Ovary (tissue), 9 donors: ENCODE results near the gene CSH1. TPM values are rescaled to one million over a fixed set of nuclear protein-coding genes. Genes with fewer than 3 reads are reported as not detected.
A peak's percentile ranks its signal among the peaks of the same experiment; 100 is the strongest.

ENCODE experiments used
- DNase-seq, 5 donors: peaks; one replicate each; pipeline ENCODE4 v3.0.0-alpha.2; 2019 to 2020
- H3K27ac ChIP-seq, 2 donors: fragments of 200-600 bp; one replicate each; pipeline versions ENCODE4 v1.5.1 to v1.8.0; 2019 to 2022
- H3K27me3 ChIP-seq: fragments of 200-600 bp; one replicate; pipeline ENCODE4 v1.8.0; 2022
- H3K36me3 ChIP-seq: fragments of 200-600 bp; sonication (generic); one replicate; pipeline ENCODE4 v1.5.1; 2019
- H3K4me1 ChIP-seq: one replicate; pipeline ENCODE4 v1.8.1; 2013; ENCODE audit warnings: mild to moderate bottlenecking, moderate library complexity; ENCODE audit not compliant: insufficient read depth
- H3K4me3 ChIP-seq: fragments of 200-600 bp; sonication (generic); one replicate; pipeline ENCODE4 v1.5.1; 2017
- H3K9me3 ChIP-seq, 2 donors: fragments of 200-600 bp in 1 of 2; sonication (generic) in 1 of 2; one replicate each; pipeline versions ENCODE4 v1.5.1 to v1.8.1; 2013 to 2019; ENCODE audit warnings: mild to moderate bottlenecking in 1 of 2, moderate library complexity in 1 of 2
- EP300 ChIP-seq: sonication (generic); formaldehyde crosslinking; IDR thresholded peaks from one replicate; pipeline ENCODE4 v1.6.1; 2017; ENCODE audit warnings: antibody characterized with exemption
- POLR2A ChIP-seq: fragments of 450-650 bp; IDR thresholded peaks from one replicate; pipeline ENCODE4 v1.6.1; 2017; ENCODE audit warnings: antibody characterized with exemption, mild to moderate bottlenecking, moderate library complexity
- WGBS, 3 donors: extraction: QIAGEN DNeasy Blood & Tissue Kit in 1 of 3; methylation state at CpG; one replicate each; pipeline versions ENCODE4 v1.1.5 to v1.1.7; 2013 to 2017; 5-methylcytosine and 5-hydroxymethylcytosine counted together
- intact Hi-C, 4 donors: fragments of 100-400 bp; cut with DNase I; formaldehyde crosslinking; loops; one replicate each; pipeline versions ENCODE4 v1.11.0 to v1.15.1; 2022 to 2023
- polyA plus RNA-seq, 2 donors: library from polyadenylated mRNA; stranded (reverse); fragments of 200-250 nt in 1 of 2; fragments of 350-450 nt in 1 of 2; fragmentation: Illumina TruSeq in 1 of 2; extraction: RNeasy Lipid Tissue Mini Kit (QIAGEN cat#74804) in 1 of 2; gene quantifications; one replicate each; pipeline ENCODE4 v1.2.3, GENCODE V29; 2013 to 2014
- small RNA-seq: library from RNA; depleted of rRNA; stranded (forward); fragments of <200 nt; gene quantifications from one replicate; pipeline ENCODE3, GENCODE V24; 2016
- total RNA-seq, 7 donors: library from RNA; depleted of rRNA in 2 of 7; stranded (reverse); fragments of >200 nt in 2 of 7; fragmentation: NEBNext Ultra II Directional in 3 of 7; extraction: Animal tissue kit (Norgen Biotek cat#: 25700) in 3 of 7; gene quantifications; one replicate each; pipeline versions ENCODE4 v1.1.0 to v1.2.4, GENCODE V29; 2016 to 2023
- TF ChIP-seq, protein P1 (sequence below), 3 donors: fragments of 450-650 bp in 2 of 3; fragments of 200-600 bp in 1 of 3; IDR thresholded peaks; one replicate each; pipeline versions ENCODE4 v1.5.1 to v1.8.0; 2016 to 2022; ENCODE audit warnings: antibody characterized with exemption in 3 of 3, mild to moderate bottlenecking in 1 of 3
- donor health status: DM: no; HTN: no; CAD: no; lungs with moderate emphysema.
- donor health status: DM: no; HTN: no; CAD: no.
- donor health status: Bipolar disorder and iron deficiency.
- donor health status: DM: yes; HTN: yes; CAD: no.
- donor health status: DM: no; HTN: no; CAD: no.
- donor health status: DM: yes; HTN: yes; CAD: no.

CSH1 gene
- total and polyA plus RNA-seq, 9 donors, result not detected

- Histone ChIP-seq H3K9me3 (no peaks in the 10 kb centered on the region), H3K36me3 (no peaks in the 10 kb centered on the region), H3K27ac (no peak overlapping the region), H3K27me3 (no peaks in the 10 kb centered on the region), H3K4me1 (peaks cover 4% of the 10 kb centered on the region), H3K4me3 (no peak overlapping the region)
- 79 to 85% (median 83%) methylated on average over 9 of the region's 9 CpGs for WGBS, 3 donors
- intact Hi-C loops, result no loop called here
- TF ChIP-seq EP300 (no peak), POLR2A (no peak)
- TF ChIP-seq, protein P1, sequence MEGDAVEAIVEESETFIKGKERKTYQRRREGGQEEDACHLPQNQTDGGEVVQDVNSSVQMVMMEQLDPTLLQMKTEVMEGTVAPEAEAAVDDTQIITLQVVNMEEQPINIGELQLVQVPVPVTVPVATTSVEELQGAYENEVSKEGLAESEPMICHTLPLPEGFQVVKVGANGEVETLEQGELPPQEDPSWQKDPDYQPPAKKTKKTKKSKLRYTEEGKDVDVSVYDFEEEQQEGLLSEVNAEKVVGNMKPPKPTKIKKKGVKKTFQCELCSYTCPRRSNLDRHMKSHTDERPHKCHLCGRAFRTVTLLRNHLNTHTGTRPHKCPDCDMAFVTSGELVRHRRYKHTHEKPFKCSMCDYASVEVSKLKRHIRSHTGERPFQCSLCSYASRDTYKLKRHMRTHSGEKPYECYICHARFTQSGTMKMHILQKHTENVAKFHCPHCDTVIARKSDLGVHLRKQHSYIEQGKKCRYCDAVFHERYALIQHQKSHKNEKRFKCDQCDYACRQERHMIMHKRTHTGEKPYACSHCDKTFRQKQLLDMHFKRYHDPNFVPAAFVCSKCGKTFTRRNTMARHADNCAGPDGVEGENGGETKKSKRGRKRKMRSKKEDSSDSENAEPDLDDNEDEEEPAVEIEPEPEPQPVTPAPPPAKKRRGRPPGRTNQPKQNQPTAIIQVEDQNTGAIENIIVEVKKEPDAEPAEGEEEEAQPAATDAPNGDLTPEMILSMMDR (IDR thresholded peaks at IDR 0.05), result no peak
- no peak for DNase-seq
These were observed 46.0 kb downstream of the CSH1 start for GRCh38 chr17:63850401-63850800.

DNA sequence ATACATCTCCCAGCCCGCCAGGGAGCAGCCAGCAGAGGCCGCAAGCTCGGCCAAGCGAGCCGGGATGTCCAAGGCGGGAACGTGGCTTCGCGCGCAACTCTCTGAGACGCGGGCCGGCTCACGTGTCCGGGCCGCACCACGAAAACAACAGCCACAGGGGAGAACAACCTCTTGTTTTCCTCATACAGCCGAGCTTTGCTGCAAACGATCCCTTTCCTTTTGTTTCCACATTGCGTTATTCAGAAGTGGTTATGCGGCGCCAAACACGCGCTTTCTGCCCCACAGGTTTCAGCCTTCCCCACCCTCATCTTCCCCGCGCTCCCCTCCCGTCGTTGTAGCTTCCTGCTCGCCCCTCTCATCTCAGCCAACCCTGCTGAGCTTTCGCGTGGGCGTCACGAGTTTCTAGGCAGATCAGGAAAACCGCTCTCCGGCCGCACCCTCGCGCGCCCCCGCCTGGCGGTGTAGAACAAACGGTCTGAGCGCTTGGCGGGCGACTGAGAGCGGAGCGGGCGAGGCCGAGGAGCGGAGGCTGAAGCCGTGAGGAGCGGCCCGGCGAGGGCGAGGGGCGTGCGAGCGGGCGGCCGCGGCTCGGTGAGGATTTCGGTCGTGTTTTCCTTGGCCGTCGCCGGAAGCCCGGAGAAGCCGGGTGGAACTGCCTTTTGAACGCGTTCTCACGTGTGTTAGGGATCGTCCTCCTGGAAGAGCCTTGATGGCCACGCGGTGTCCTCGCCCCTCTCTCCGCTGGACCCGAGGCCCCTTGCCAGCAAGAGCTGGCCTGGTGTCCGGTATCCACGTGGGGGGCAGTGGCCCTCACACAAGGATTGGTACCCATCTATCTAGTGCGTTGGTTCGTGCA, 47.3 kb downstream of the CSH1 start:
- H3K27ac ChIP-seq, result no peak overlapping the region
- H3K27me3 ChIP-seq, result no peaks in the 10 kb centered on the region
- TF ChIP-seq EP300, result no peak
- peak; percentile 19 for TF ChIP-seq POLR2A
- TF ChIP-seq, protein P1 (IDR thresholded peaks at IDR 0.05), result peak; percentile 44 to 83 (median 73)
- peak overlapping the region; percentile 33 for H3K4me3 ChIP-seq
- 9 to 20% (median 15%) methylated on average over 82 of the region's 82 CpGs for WGBS, 3 donors
- H3K36me3 ChIP-seq, result no peaks in the 10 kb centered on the region
- H3K4me1 ChIP-seq, result peaks cover 4% of the 10 kb centered on the region
- no peaks in the 10 kb centered on the region for H3K9me3 ChIP-seq
- intact Hi-C loops, result no loop called here
- peak; percentile 89 to 96 (median 91) for DNase-seq

DNA sequence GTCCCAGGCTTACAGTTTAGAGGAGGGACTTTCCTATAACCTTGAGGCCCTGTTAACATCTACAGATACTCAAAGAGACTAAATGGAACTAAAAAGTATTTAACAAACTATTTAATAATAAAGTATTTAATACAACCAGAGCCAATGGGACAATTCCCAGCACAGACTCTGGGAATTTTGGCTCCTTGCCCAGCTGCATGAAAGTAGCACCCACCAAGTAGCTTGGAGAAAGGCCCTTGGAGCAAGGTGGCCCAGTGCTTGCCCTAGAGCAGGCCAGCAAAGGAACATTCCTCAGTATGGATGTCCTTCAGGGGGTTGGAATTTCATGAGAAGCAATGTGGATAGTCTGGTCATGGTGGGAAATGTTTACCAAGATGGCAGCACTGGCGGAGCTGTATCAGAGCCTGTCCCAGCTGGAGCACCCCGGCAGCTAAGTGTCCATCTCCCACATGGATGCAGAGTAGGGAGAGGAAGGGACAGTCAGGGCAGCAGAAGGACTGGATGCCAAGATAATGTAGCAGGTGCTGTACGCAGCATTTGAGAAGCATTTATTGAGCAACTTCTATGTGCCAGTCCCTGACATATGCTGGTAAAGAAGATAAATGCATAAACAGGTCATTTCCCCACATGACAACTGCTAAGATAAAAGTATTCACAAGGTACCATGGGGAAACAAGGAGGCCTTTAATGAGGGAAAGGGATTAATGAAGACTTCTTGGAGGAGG, 48.7 kb downstream of the CSH1 start:
- Histone ChIP-seq H3K4me3 (no peak overlapping the region), H3K27ac (no peak overlapping the region), H3K9me3 (no peaks in the 10 kb centered on the region), H3K27me3 (no peaks in the 10 kb centered on the region), H3K36me3 (no peaks in the 10 kb centered on the region), H3K4me1 (peaks cover 6% of the 10 kb centered on the region)
- WGBS, 3 donors, result 61 to 96% (median 80%) methylated on average over 3 of the region's 3 CpGs
- peak in 1 of 5 donors; percentile 33 for DNase-seq
- intact Hi-C loops, result no loop called here
- TF ChIP-seq, protein P1 (IDR thresholded peaks at IDR 0.05), result no peak
- TF ChIP-seq EP300 (no peak), POLR2A (no peak)

DNA sequence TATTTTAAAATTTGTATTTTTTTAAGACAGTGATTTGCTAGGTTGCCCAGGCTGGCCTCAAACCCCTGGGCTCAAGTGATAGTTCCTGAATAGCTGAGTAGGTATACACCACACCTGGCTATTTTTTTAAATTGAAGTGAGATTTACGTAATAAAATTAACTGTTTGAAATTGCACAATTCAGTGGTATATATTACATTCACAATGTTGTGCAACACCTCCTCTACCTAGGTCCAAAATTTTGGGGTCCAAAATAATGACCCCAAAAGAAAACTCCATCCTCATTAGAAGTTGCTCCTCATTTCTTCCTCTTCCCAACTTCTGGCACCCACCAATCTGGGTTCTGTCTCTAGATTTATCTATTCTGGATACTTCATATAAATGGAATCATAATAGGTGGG, 50.9 kb downstream of the CSH1 start:
- Histone ChIP-seq H3K27ac (no peak overlapping the region), H3K36me3 (no peaks in the 10 kb centered on the region), H3K4me3 (no peak overlapping the region), H3K27me3 (no peaks in the 10 kb centered on the region), H3K4me1 (peaks cover 14% of the 10 kb centered on the region), H3K9me3 (no peaks in the 10 kb centered on the region)
- WGBS, 3 donors, result 0 to 88% (median 39%) methylated on average over 1 of the region's 1 CpG
- no peak for DNase-seq
- TF ChIP-seq POLR2A (no peak), EP300 (no peak)
- TF ChIP-seq, protein P1 (IDR thresholded peaks at IDR 0.05), result no peak
- intact Hi-C loops, result no loop called here

Small RNA genes within 50 kb of the gene (small RNA-seq; reads per million reads assigned to genes)
- gene AC040958.1 (not detected), gene AC127029.1 (not detected), gene GH1 (not detected)

Other genes with a start within 250 kb of the CSH1 start
- gene LIMD2, start 196.4 kb downstream of the CSH1 start, total RNA-seq, result 10 to 100 TPM in 4 of 7 donors, 1 to 10 TPM in 3; 2.6 to 13.2 (median 10.2) TPM
- gene LIMD2, start 196.4 kb downstream of the CSH1 start, polyA plus RNA-seq, result 1 to 10 TPM; 1.5 to 9.0 TPM
- 10 to 100 TPM; 26.8 to 40.2 (median 34.4) TPM for gene STRADA, start 154.8 kb downstream of the CSH1 start, total RNA-seq
- gene STRADA, start 154.8 kb downstream of the CSH1 start, polyA plus RNA-seq, result 10 to 100 TPM; 21.8 to 46.2 TPM
- 10 to 100 TPM; 31.1 to 72.0 (median 63.2) TPM for gene CCDC47, start 123.0 kb downstream of the CSH1 start, total RNA-seq
- 10 to 100 TPM; 32.6 to 83.6 TPM for gene CCDC47, start 123.0 kb downstream of the CSH1 start, polyA plus RNA-seq
- 100 to 1,000 TPM in 4 of 7 donors, 10 to 100 TPM in 3; 72.5 to 137 (median 104) TPM for gene DDX42, start 122.4 kb downstream of the CSH1 start, total RNA-seq
- gene DDX42, start 122.4 kb downstream of the CSH1 start, polyA plus RNA-seq, result 100 to 1,000 TPM in 1 of 2 donors, 10 to 100 TPM in 1; 74.4 to 138 TPM
- gene PSMC5, start 69.1 kb downstream of the CSH1 start, total RNA-seq, result 100 to 1,000 TPM in 2 of 7 donors, 10 to 100 TPM in 5; 36.4 to 111 (median 83.8) TPM
- gene PSMC5, start 69.1 kb downstream of the CSH1 start, polyA plus RNA-seq, result 100 to 1,000 TPM in 1 of 2 donors, 10 to 100 TPM in 1; 96.2 to 155 TPM
- 10 to 100 TPM; 26.1 to 46.5 (median 34.7) TPM for gene FTSJ3, start 68.9 kb downstream of the CSH1 start, total RNA-seq
- 10 to 100 TPM; 21.3 to 47.0 TPM for gene FTSJ3, start 68.9 kb downstream of the CSH1 start, polyA plus RNA-seq
- gene SMARCD2, start 53.9 kb downstream of the CSH1 start, total RNA-seq, result 100 to 1,000 TPM in 1 of 7 donors, 10 to 100 TPM in 6; 46.2 to 117 (median 72.9) TPM
- 10 to 100 TPM; 47.9 to 52.7 TPM for gene SMARCD2, start 53.9 kb downstream of the CSH1 start, polyA plus RNA-seq
- not detected for gene CSH2, start 22.9 kb downstream of the CSH1 start, total RNA-seq
- not detected for gene CSH2, start 22.9 kb downstream of the CSH1 start, polyA plus RNA-seq
- gene GH2, start 14.6 kb downstream of the CSH1 start, total RNA-seq, result not detected
- not detected for gene GH2, start 14.6 kb downstream of the CSH1 start, polyA plus RNA-seq
- not detected for gene CSHL1, start 14.7 kb upstream of the CSH1 start, total RNA-seq
- not detected for gene CSHL1, start 14.7 kb upstream of the CSH1 start, polyA plus RNA-seq
- not detected for gene GH1, start 22.3 kb upstream of the CSH1 start, total RNA-seq
- not detected for gene GH1, start 22.3 kb upstream of the CSH1 start, polyA plus RNA-seq
- gene CD79B, start 35.8 kb upstream of the CSH1 start, total RNA-seq, result 1 to 10 TPM in 3 of 7 donors, under 1 TPM in 4; 0.48 to 2.0 (median 0.92) TPM
- 1 to 10 TPM in 1 of 2 donors, under 1 TPM in 1; 0.77 to 2.0 TPM for gene CD79B, start 35.8 kb upstream of the CSH1 start, polyA plus RNA-seq
- 1 to 10 TPM in 1 of 7 donors, under 1 TPM in 5, not detected in 1; 0.27 to 2.5 (median 0.60) TPM for gene SCN4A, start 76.3 kb upstream of the CSH1 start, total RNA-seq
- gene SCN4A, start 76.3 kb upstream of the CSH1 start, polyA plus RNA-seq, result under 1 TPM; 0.67 to 0.75 TPM
- 10 to 100 TPM in 1 of 7 donors, 1 to 10 TPM in 4, under 1 TPM in 1, not detected in 1; 0.20 to 58.5 (median 2.1) TPM for gene PRR29, start 101.8 kb upstream of the CSH1 start, total RNA-seq
- under 1 TPM; 0.05 to 0.45 TPM for gene PRR29, start 101.8 kb upstream of the CSH1 start, polyA plus RNA-seq
- gene ICAM2, start 124.1 kb upstream of the CSH1 start, total RNA-seq, result 10 to 100 TPM in 5 of 7 donors, 1 to 10 TPM in 2; 6.8 to 29.0 (median 17.4) TPM
- 10 to 100 TPM; 25.1 to 34.2 TPM for gene ICAM2, start 124.1 kb upstream of the CSH1 start, polyA plus RNA-seq
- 10 to 100 TPM; 19.6 to 73.4 (median 34.8) TPM for gene ERN1, start 233.6 kb upstream of the CSH1 start, total RNA-seq
- gene ERN1, start 233.6 kb upstream of the CSH1 start, polyA plus RNA-seq, result 10 to 100 TPM in 1 of 2 donors, 1 to 10 TPM in 1; 8.1 to 12.9 TPM